Measurements from ENCODE around the gene ZBTB47. TPM values are rescaled to one million over a fixed set of nuclear protein-coding genes. Genes with fewer than 3 reads are reported as not detected.

ZBTB47 gene
- polyA plus RNA-seq, 1 donor (not counting 4 experiments of a cell fraction or from before 2014, with no cell fraction given), result 5.1 TPM

GRCh38 chr3:42691816-42692666 is 38.5 kb downstream of the ZBTB47 start:
- Histone ChIP-seq H3K4me3 (ENCODE audit: control insufficient read depth in 2 of 3, extremely low read depth in 1 of 3, insufficient read depth in 2 of 3, low read depth in 1 of 3, low read length in 3 of 3) (no peak overlapping the region), H3K27me3 (ENCODE audit: control insufficient read depth, extremely low read depth, insufficient read depth, low read length) (peaks cover under 1% of the 10 kb centered on the region), H3K4me2 (ENCODE audit: control insufficient read depth, extremely low read depth, insufficient read depth, low read depth, low read length) (no peak overlapping the region), H4K20me1 (ENCODE audit: control insufficient read depth, extremely low read depth, insufficient read depth, low read length) (no peaks in the 10 kb centered on the region), H3K9me1 (ENCODE audit: control insufficient read depth, extremely low read depth, insufficient read depth, low read length) (no peaks in the 10 kb centered on the region), H3K4me1 (ENCODE audit: control insufficient read depth, extremely low read depth, insufficient read depth, low read length) (no peaks in the 10 kb centered on the region), H3K27ac (ENCODE audit: control insufficient read depth, insufficient read depth, low read length) (no peak overlapping the region), H2AFZ (ENCODE audit: control insufficient read depth, low read length) (no peak overlapping the region), H3K9me3 (ENCODE audit: control insufficient read depth, low read depth, low read length) (no peaks in the 10 kb centered on the region), H3K9ac (ENCODE audit: control insufficient read depth, extremely low read depth, insufficient read depth, low read length) (no peak overlapping the region), H3K36me3 (ENCODE audit: control insufficient read depth in 2 of 2, extremely low read depth in 1 of 2, insufficient read depth in 2 of 2, low read length in 2 of 2) (no peaks in the 10 kb centered on the region), H3K79me2 (ENCODE audit: control insufficient read depth, insufficient read depth, low read length) (no peaks in the 10 kb centered on the region)
- TF ChIP-seq EZH2 (IDR thresholded peaks at IDR 0.05; ENCODE audit: low read length) (no peak), CTCF (optimal IDR thresholded peaks at IDR 0.05 in 1 of 3, IDR thresholded peaks at IDR 0.05 in 1 of 3, conservative IDR thresholded peaks at IDR 0.05 in 1 of 3; ENCODE audit: extremely low read depth in 1 of 3, insufficient read depth in 2 of 3, low read length in 3 of 3) (no peak)
- no peak for DNase-seq (ENCODE audit: low read depth, low spot score)
- FAIRE-seq, result no peak
- dilution Hi-C loops (cut with MboI; ENCODE audit: extremely low pct_ligation_motif_present, low sequenced_read_pairs), result no loop called here

DNA sequence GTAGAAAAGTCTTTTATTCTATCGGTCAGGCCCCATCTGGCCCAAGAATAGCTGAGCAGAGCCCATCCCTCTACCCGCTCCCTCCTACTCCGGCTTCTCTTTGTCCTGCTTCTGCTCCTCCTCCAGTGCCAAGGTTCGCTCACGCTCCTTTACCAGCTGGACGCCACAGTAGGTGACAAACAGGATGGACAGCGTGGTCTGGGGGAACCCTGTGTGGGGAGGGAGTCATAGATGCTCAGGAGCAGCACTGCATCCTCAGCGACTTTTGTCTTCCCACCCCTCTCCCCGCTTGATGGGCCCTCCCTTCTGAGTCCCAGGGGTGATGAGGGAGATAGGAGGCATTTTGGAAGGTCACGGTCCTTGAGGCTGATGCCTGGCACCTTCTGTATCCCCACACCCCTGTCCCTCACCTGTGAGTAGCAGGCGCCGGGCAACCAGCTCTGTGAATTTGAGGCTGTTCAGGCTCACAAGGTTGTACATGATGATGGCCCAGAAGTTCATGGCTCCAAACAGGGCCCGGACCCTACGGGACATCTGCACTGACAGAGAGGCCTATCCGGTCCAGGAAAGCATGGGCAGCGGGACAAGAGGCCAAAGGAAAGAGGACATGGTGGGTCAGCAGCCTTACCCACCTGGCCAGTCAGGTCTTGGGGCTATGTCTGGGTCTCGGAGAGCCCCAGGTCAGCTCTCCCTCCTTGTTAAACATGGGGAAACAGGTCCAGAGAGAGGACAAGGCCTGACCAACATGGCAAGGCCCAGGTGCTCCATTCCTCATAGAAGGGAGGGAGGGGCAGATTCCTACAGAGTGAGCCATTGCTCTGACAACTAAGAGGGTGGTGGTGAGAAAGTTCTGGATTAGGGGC is 39.4 kb downstream of the ZBTB47 start:
- no peaks in the 10 kb centered on the region for H3K9me3 ChIP-seq (ENCODE audit: control insufficient read depth, low read depth, low read length)
- no peak overlapping the region for H3K4me3 ChIP-seq (ENCODE audit: control insufficient read depth in 2 of 3, extremely low read depth in 1 of 3, insufficient read depth in 2 of 3, low read depth in 1 of 3, low read length in 3 of 3)
- H3K9ac ChIP-seq (ENCODE audit: control insufficient read depth, extremely low read depth, insufficient read depth, low read length), result no peak overlapping the region
- H3K36me3 ChIP-seq (ENCODE audit: control insufficient read depth in 2 of 2, extremely low read depth in 1 of 2, insufficient read depth in 2 of 2, low read length in 2 of 2), result no peaks in the 10 kb centered on the region
- no peaks in the 10 kb centered on the region for H3K79me2 ChIP-seq (ENCODE audit: control insufficient read depth, insufficient read depth, low read length)
- no peak overlapping the region for H3K4me2 ChIP-seq (ENCODE audit: control insufficient read depth, extremely low read depth, insufficient read depth, low read depth, low read length)
- no peaks in the 10 kb centered on the region for H3K27me3 ChIP-seq (ENCODE audit: control insufficient read depth, extremely low read depth, insufficient read depth, low read length)
- dilution Hi-C loops (cut with MboI; ENCODE audit: extremely low pct_ligation_motif_present, low sequenced_read_pairs), result no loop called here
- no peak overlapping the region for H2AFZ ChIP-seq (ENCODE audit: control insufficient read depth, low read length)
- H3K27ac ChIP-seq (ENCODE audit: control insufficient read depth, insufficient read depth, low read length), result no peak overlapping the region
- FAIRE-seq (no peak), DNase-seq (ENCODE audit: low read depth, low spot score) (no peak)
- TF ChIP-seq EZH2 (IDR thresholded peaks at IDR 0.05; ENCODE audit: low read length) (no peak), CTCF (optimal IDR thresholded peaks at IDR 0.05 in 1 of 3, IDR thresholded peaks at IDR 0.05 in 1 of 3, conservative IDR thresholded peaks at IDR 0.05 in 1 of 3; ENCODE audit: extremely low read depth in 1 of 3, insufficient read depth in 2 of 3, low read length in 3 of 3) (no peak)
- no peaks in the 10 kb centered on the region for H3K9me1 ChIP-seq (ENCODE audit: control insufficient read depth, extremely low read depth, insufficient read depth, low read length)
- no peaks in the 10 kb centered on the region for H4K20me1 ChIP-seq (ENCODE audit: control insufficient read depth, extremely low read depth, insufficient read depth, low read length)
- H3K4me1 ChIP-seq (ENCODE audit: control insufficient read depth, extremely low read depth, insufficient read depth, low read length), result no peaks in the 10 kb centered on the region
